LoVo (cell line): ENCODE results near the gene P2RY13.

Experiments
- DNase-seq: peaks from one replicate; pipeline ENCODE4 v3.0.0-alpha.2; 2016; ENCODE audit warnings: low spot score

The P2RY13 gene

GRCh38 chr3:151329363-151329762 is at the start of gene P2RY13:
TSS of gene P2RY13 (minus strand) at chr3:151329549. CDS start at chr3:151329528, 21 bp downstream.
- no peak for DNase-seq

- no peak for DNase-seq
Measured at GRCh38 chr3:151377768-151378385, 48.5 kb upstream of the P2RY13 start.

- no peak for DNase-seq
Measured at GRCh38 chr3:151372063-151372820, 42.9 kb upstream of the P2RY13 start.

GRCh38 chr3:151371526-151371925 is 42.2 kb upstream of the P2RY13 start:
- DNase-seq, result no peak

- DNase-seq, result no peak
Measured at GRCh38 chr3:151367448-151367847, 38.1 kb upstream of the P2RY13 start.

GRCh38 chr3:151366993-151367392 is 37.6 kb upstream of the P2RY13 start:
- no peak for DNase-seq

- DNase-seq, result no peak
Measured at GRCh38 chr3:151362751-151363174, 33.4 kb upstream of the P2RY13 start.

GRCh38 chr3:151357463-151357850 is 28.1 kb upstream of the P2RY13 start:
- no peak for DNase-seq

GRCh38 chr3:151356794-151357462 is 27.6 kb upstream of the P2RY13 start:
- DNase-seq, result no peak

- DNase-seq, result no peak
Measured at GRCh38 chr3:151351648-151352047, 22.3 kb upstream of the P2RY13 start.

- DNase-seq, result no peak
Measured at GRCh38 chr3:151351219-151351618, 21.9 kb upstream of the P2RY13 start.

GRCh38 chr3:151350656-151351055 is 21.3 kb upstream of the P2RY13 start:
- DNase-seq, result no peak

- no peak for DNase-seq
Measured at GRCh38 chr3:151347432-151347831, 18.1 kb upstream of the P2RY13 start.

GRCh38 chr3:151346292-151346691 is 16.9 kb upstream of the P2RY13 start:
- no peak for DNase-seq

- DNase-seq, result peak; percentile 8
Measured at GRCh38 chr3:151345859-151346258, 16.5 kb upstream of the P2RY13 start.

GRCh38 chr3:151331696-151332095 is 2.3 kb upstream of the P2RY13 start:
- DNase-seq, result no peak

GRCh38 chr3:151330899-151331298 is 1.6 kb upstream of the P2RY13 start:
- no peak for DNase-seq

GRCh38 chr3:151330379-151330778 is 1.0 kb upstream of the P2RY13 start:
- DNase-seq, result no peak

- no peak for DNase-seq
Measured at GRCh38 chr3:151328298-151328995, 902 bp downstream of the P2RY13 start.

GRCh38 chr3:151327571-151328198 is 1.7 kb downstream of the P2RY13 start:
- peak; percentile 26 for DNase-seq

GRCh38 chr3:151322511-151322910 is 6.8 kb downstream of the P2RY13 start:
- no peak for DNase-seq

- DNase-seq, result no peak
Measured at GRCh38 chr3:151321526-151321925, 7.8 kb downstream of the P2RY13 start.
